Cardiac septum (tissue), 1 donor: Measurements from ENCODE around the gene TLL2. TPM values are rescaled to one million over a fixed set of nuclear protein-coding genes. Genes with fewer than 3 reads are reported as not detected.
A peak's percentile ranks its signal among the peaks of the same experiment; 100 is the strongest.

Source experiments
- DNase-seq: peaks from one replicate; pipeline ENCODE4 v3.0.0-alpha.2; 2020; ENCODE audit warnings: low spot score
- intact Hi-C: fragments of 100-400 bp; cut with DNase I; formaldehyde crosslinking; loops from one replicate; pipeline ENCODE4 v1.14.0; 2022
- total RNA-seq: library from RNA; stranded (reverse); fragmentation: NEBNext Ultra II Directional; extraction: Animal tissue kit (Norgen Biotek cat#: 25700); gene quantifications from one replicate; pipeline ENCODE4 v1.2.1, GENCODE V29; 2021
- donor health status: DM: no; HTN: no; CAD: no.

TLL2 gene
- total RNA-seq, 1 donor from 2014 or later: 3.8 TPM

- intact Hi-C loops: loop anchor here (5.0 kb wide), 1 partner anchor 137 kb away; the partner anchor contains the start of gene TLL2
- peak; percentile 91 for DNase-seq
Measured at GRCh38 chr10:96374985-96375830, 138.5 kb downstream of the TLL2 start.

DNA sequence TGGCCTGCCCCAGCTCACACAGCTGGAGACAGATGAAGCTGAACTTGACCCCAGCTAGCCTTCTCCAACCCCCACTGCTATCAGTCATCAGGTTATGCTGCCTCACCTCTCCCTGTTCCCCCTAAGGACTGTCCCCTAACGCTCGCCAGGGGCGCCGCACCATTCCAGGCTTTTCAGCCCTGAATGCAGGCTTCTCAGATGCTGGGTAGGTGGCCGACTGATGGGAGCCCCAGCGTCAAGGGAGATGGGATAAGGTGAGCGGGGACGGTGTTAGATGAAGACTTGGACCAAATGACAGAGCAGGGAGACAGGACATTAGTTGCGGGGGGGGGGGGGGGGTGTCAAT, 139.1 kb downstream of the TLL2 start:
- DNase-seq: peak; percentile 75
- intact Hi-C loops: no loop called here

DNA sequence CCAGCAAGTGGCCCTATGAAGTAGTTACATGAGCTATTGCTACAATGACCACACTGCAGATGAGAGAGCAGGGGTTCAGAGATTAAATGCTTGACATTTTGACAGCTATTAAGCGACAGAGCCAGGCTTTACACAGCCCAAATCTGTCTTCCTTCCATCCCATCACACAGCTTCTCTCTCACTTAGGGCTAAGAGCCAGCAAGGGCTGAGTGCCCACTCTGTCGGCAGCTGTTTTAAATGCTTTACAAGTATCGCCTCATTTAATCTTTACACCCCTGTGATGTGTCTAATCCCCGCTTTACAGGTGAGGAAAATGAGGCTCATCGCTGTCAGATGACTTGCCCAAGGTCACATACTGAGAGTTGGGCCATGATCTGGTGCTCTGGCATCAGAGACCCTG, 139.7 kb downstream of the TLL2 start:
- intact Hi-C loops: no loop called here

GRCh38 chr10:96371356-96371755, 142.4 kb downstream of the TLL2 start:
- no peak for DNase-seq
- intact Hi-C loops: no loop called here

More for the DNA sequence above, 139.7 kb downstream of the TLL2 start:
- DNase-seq: no peak

- no peak for DNase-seq
- intact Hi-C loops: no loop called here
Measured at GRCh38 chr10:96370584-96371157, 143.1 kb downstream of the TLL2 start.

GRCh38 chr10:96369890-96370583, 143.7 kb downstream of the TLL2 start:
- intact Hi-C loops: no loop called here
- DNase-seq: no peak

DNA sequence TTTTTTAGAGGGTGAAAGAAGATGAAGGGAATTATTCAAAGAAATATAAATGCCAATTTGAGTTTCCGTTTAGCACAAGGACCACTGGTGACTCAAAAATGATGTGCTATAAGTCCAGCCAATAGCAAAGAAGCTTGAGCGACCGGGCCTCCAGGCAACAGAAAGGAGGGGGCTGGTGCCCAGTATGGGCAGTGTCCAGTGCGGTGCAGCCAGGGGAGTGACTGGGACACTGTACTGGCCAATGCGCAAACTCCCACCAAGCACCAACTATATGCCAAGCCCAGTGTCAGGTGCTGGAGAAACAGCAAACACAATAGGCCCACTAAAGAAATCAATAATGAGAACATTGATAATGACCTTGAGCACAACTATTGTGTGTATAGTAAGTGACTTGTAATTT, 144.8 kb downstream of the TLL2 start:
- intact Hi-C loops: no loop called here
- DNase-seq: no peak

DNA sequence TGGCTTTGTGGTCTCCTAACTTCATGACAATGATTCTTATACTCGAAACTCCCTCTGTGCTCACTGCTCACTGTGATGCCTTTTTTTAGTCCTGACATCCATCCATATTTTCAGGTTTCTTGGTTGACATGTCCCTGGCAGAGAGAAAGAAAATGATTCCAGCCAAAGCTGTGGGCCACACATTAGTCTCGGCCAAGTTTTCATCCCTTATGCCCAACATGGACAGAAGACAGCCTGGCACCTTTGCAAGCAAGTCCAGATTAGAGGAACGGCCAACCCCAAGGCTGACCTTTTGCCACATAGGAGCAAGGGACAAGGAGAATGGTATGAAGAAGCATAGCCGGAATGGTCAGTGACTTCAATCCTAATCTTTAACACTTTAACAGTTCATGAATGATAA, 146.3 kb downstream of the TLL2 start:
- no peak for DNase-seq
- intact Hi-C loops: no loop called here

GRCh38 chr10:96366508-96366907, 147.2 kb downstream of the TLL2 start:
- DNase-seq: no peak

DNA sequence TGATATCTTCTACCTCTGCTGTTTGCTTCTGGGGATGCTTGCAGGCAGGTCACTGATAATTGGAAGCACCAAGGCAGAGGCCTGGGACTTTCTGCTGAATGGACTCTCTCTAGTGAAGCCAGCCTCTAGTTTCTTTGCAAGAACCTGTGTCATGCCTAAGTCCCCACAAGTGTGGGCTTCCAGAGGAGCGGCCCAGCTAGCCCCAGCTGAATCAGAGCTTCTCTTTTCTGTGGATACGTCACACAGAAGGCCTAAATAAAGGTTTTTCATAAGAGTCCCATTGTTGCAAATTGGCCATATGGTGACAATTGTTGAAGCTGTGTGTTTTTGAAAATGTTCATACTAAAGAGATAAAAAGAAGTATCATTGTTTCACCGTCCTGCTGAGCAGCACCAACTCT, 148.2 kb downstream of the TLL2 start:
- intact Hi-C loops: no loop called here
- DNase-seq: no peak

More at GRCh38 chr10:96366508-96366907, 147.2 kb downstream of the TLL2 start:
- intact Hi-C loops: no loop called here

GRCh38 chr10:96360766-96361165, 153.0 kb downstream of the TLL2 start:
- DNase-seq: no peak
- intact Hi-C loops: no loop called here

DNA sequence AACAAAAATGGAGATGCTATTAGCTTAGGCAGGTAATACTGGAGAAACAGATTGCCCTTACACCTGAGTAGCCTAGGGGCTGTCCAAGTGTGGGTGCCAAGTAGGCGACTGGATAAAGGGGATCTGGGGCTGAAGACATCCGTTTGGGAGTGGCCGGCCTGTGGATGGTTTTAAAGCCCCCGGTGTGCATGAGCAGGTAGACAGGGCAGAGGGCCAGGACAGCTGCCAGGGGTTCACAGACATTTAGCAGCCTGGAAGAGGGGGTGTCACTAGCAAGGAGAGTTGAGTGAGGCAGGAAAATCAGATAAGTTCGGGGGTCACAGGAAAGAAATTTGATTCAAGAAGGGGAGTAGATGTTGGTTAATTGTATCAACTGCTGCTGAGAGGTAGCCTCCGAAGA, 153.4 kb downstream of the TLL2 start:
- intact Hi-C loops: no loop called here

GRCh38 chr10:96359616-96360015, 154.1 kb downstream of the TLL2 start:
- DNase-seq: no peak
- intact Hi-C loops: no loop called here

More for the DNA sequence above, 153.4 kb downstream of the TLL2 start:
- DNase-seq: no peak

- no peak for DNase-seq
- intact Hi-C loops: no loop called here
Measured at GRCh38 chr10:96358851-96359540, 154.7 kb downstream of the TLL2 start, which contains the start of gene OPALIN. Gene OPALIN, minus strand, starts transcription at chr10:96359002. Its CDS starts 106 bp downstream, at chr10:96358896.

- no peak for DNase-seq
- intact Hi-C loops: no loop called here
Measured at GRCh38 chr10:96357038-96357620, 156.6 kb downstream of the TLL2 start.

- DNase-seq: no peak
- intact Hi-C loops: no loop called here
Measured at GRCh38 chr10:96352582-96352981, 161.1 kb downstream of the TLL2 start.

DNA sequence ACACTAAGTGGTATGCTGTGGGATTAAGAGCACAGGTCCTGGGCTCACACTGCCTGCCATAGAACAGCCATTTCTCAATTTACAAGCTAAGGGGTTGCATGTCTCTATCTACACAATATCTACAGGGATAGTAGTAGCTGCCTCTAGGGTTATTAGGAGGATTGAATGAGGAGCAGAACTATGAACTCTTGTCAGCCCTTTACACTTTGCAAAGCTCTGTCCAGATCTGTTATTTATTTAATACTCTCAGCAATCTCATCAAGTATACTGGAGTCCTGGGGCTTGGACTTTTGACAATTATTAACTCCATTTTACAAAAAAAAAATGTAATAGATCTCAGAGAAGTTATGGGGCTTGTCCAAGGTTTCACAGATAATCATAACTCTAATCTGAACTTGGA, 161.7 kb downstream of the TLL2 start:
- no peak for DNase-seq
- intact Hi-C loops: no loop called here

- intact Hi-C loops: no loop called here
- no peak for DNase-seq
Measured at GRCh38 chr10:96346295-96346694, 167.4 kb downstream of the TLL2 start.

GRCh38 chr10:96345222-96345621, 168.5 kb downstream of the TLL2 start:
- intact Hi-C loops: no loop called here
- no peak for DNase-seq

- DNase-seq: no peak
- intact Hi-C loops: no loop called here
Measured at GRCh38 chr10:96344178-96344577, 169.5 kb downstream of the TLL2 start.
